NCI-H446 treated with DMSO at 0.1 percent for 48 hours (cell line): ENCODE results near the gene COL16A1.

Experiments used
- DNase-seq: peaks from one replicate; lab custom pipeline; 2025; lab: John Stamatoyannopoulos, UW

COL16A1 gene

DNA sequence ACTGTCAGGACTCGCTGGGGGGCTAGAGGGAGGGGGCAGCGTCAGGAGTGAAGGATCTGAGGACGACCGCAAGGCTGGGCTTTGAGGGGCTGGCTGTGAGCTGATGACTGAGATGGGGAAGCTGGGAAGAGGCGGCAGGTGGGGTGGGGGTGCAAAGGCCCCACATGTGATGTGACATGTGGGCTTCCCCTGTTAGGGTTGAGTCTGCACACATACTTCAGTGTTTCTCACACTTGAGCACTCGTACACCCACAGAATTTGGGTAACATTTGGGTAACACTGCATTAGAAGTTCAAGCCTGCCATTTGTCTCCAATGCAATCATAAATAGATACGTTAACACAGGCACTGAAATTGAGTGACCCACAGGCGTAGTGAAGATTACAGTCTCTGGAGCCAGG is 16.2 kb downstream of the COL16A1 start:
- DNase-seq = no peak

GRCh38 chr1:31685795-31686194 is 18.0 kb downstream of the COL16A1 start:
- no peak for DNase-seq

- no peak for DNase-seq
Measured at GRCh38 chr1:31683997-31684396, 19.8 kb downstream of the COL16A1 start.

- DNase-seq = no peak
Measured at GRCh38 chr1:31681415-31681814, 22.4 kb downstream of the COL16A1 start.

DNA sequence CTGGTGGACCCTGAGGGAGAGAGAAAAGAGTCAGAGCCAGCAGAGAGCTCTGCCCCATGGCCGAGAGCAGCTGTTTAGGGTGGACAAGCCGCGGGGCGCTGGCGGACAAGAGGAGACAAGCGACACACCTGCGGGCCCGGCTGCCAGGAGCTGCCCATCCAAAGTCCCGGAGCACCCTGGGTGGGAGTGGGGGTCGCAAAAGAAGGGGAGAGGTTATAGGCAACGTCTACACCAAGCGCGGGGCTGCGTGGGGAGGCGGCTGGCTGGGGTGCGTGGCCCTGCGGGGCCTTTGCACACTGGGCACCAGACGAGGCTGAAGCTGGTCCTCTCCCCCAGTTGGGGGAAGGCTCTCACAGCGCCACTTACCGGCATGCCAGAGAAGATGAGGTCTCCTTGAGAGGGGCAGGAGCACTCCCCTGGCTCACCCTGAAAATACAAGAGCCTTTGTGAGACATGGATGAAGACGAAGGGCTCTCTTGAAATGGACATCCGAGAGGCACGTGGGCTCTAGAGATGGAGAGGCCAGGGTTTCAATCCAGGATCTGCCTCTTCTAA is 24.1 kb downstream of the COL16A1 start:
- no peak for DNase-seq

- DNase-seq = no peak
Measured at GRCh38 chr1:31679091-31679490, 24.7 kb downstream of the COL16A1 start.

- no peak for DNase-seq
Measured at GRCh38 chr1:31678681-31679080, 25.1 kb downstream of the COL16A1 start.

GRCh38 chr1:31677949-31678348 is 25.9 kb downstream of the COL16A1 start:
- no peak for DNase-seq

- DNase-seq = no peak
Measured at GRCh38 chr1:31677401-31677800, 26.4 kb downstream of the COL16A1 start.

GRCh38 chr1:31675756-31676155 is 28.1 kb downstream of the COL16A1 start:
- no peak for DNase-seq

GRCh38 chr1:31675161-31675560 is 28.7 kb downstream of the COL16A1 start:
- DNase-seq = no peak

DNA sequence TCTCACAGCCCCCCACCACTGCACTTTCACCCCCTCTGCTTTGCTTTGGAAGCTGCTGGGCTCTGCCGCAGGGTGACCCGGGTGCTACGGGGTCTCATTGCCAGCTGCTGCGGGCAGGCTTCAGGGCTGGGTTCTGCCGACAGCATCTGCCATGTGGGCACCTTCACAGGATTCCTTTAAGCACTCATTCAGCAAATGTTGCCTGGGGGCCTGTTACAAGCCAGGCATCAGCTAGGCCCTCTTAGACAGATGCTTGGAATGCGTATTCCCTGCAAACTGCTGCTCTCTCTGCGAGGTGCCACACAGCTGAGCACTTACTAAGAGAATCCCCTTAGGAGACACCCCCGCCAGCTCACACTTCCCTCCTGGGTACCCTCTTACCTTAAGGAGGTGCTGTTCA is 29.2 kb downstream of the COL16A1 start:
- peak; percentile 58 for DNase-seq

DNA sequence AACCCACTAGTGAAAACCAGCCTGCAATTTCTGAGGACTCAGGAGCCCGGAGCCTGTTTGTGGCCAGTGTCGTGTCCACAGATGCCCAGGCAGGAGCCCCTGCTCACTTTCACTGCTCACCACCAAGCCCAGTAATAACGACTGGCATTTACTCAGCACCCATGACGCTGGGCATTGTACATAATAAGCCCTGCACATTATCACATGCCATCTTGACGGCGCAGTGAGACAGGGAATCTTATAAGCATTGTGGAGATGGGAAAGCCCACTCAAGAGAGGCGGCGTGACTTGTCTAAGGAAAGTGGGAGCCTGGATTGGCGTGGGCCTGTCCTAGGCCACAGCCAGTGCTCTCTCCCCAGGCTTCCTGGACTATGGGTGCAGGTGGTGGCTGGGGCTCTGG is 30.4 kb downstream of the COL16A1 start:
- no peak for DNase-seq

GRCh38 chr1:31672986-31673385 is 30.8 kb downstream of the COL16A1 start:
- DNase-seq = peak; percentile 93

DNA sequence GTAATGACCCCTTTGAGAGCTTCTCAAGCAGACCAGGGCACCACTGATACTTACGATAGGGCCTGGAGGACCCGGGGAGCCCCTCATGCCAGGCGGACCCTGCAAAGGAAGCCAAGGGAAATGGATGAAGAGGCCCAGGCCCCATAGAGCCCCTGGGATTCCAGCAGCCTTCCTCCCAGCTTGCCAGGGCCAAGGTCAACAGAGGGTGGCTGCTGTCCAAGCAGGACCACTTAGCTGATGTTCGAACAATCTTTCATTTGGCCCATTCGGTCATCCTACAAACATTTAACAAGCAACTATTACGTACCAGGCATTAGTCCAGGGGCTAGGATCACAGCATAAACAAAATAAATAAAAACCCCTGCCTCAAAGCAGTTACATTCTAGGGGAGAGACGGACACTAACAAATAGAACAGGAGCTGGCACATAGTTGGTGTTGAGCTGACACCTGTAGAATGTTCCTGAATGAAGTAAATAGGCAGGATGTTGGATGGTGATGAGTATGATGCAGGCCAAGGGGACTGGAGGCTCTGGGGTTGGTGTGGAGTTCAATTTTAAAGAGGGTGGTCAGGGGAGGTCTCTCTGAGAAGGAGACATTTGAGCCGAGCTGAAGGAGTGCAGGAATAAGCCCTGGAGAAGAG is 32.1 kb downstream of the COL16A1 start:
- no peak for DNase-seq

DNA sequence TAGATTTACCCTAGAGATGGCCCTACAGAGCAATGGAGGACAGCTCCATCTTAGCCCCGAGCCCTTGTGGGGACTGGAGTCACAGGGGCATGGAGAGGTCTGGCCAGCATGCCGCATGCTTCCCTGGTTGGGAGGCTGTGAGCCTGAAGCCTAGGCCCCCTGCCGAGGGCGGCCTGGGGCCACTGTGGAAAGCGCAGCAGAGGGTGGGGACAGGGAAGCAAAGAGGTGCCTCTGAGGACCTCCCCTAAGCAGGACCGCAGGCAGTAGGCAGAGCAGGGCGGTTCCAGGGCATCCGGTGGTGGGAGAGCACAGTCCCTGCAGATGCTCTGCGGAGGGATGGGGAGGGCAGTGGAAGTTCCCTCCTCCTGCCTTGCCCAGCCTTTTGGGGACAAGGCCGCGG is 32.7 kb downstream of the COL16A1 start:
- no peak for DNase-seq

GRCh38 chr1:31670593-31670964 is 33.2 kb downstream of the COL16A1 start:
- no peak for DNase-seq

DNA sequence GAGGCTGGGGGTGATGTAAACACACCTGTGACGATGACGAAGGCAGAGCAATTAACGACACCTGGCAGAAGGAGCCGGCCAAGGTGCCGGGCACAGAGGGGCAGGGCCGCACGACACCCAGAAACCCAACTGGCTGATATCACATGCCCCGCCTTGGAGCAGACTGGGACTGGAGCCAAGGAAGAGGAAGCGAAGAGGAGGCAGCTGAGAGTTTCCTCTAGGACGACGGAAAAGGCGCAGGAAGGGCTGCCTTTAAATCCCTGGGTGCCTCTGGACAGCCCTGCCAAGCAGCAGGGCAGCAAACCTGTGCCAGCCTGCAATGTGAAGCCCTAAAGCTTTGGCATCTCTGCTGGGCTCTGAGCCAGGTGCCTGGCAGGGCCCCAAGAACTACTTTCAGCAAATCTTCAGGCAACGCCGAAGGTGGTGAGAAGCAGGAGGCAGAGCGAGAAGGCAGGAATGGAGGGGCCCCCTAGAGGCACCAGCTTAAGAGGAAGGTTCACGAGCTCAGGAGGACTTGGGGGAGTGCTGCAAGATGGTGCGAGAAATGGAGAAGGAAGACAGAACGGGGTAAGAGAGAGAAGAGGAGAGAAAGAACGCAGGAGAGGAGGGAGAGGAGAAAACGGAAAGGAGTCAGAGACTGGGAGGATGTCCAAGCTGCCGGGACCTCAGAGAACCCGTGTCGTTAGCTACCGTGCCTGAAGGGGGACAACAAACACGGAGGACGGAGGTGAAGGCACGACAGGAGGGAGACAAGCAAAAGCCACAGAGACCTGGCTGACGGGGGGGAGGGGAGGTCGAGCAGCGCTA is 33.8 kb downstream of the COL16A1 start:
- peak; percentile 96 for DNase-seq

GRCh38 chr1:31669433-31669785 is 34.4 kb downstream of the COL16A1 start:
- peak; percentile 86 for DNase-seq

DNA sequence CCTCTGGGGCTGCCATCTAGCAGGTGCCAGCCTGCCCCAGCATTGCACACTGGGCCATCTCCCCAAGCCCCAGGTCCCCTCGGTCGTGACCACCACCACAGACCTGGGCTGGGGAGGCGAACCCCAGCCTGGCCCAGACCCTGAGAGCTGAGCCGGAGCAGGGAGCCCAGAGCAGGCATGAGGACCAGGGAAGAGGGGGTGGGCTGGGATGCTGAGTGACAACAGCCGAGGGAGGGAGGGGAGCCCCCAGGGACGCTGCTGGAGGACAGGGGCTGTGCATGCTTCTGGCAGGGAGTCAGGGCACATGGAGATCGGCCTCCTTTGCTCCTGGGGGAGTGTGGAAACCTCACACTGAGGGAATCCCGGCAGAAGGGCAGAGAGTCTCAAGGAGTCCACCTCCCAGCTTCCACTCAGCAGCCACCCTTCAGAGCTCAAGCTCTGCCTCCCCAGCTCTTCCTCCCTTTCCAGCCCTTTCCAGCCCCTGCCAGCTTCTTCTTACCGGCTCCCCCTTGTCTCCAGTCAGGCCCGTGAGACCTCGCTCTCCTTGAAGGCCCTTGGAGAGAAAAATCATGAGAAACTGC is 35.4 kb downstream of the COL16A1 start:
- DNase-seq = no peak

GRCh38 chr1:31667065-31667785 is 36.6 kb downstream of the COL16A1 start:
- no peak for DNase-seq

- DNase-seq = no peak
Measured at GRCh38 chr1:31666263-31666963, 37.4 kb downstream of the COL16A1 start.
